Hepatocyte (in vitro differentiated cells): Measurements from ENCODE around the gene CHST15. TPM values are rescaled to one million over a fixed set of nuclear protein-coding genes. Genes with fewer than 3 reads are reported as not detected.

ENCODE experiments used
- DNase-seq: peaks from one replicate; pipeline ENCODE4 v3.0.0-alpha.2; 2016; ENCODE audit warnings: low spot score
- H2AFZ ChIP-seq: fragments of 200-600 bp; sonication (generic); 2 replicates; pipeline ENCODE4 v1.6.0; 2016; ENCODE audit warnings: antibody characterized with exemption, mild to moderate bottlenecking
- H3K27ac ChIP-seq: fragments of 200-600 bp; sonication (generic); 2 replicates; pipeline ENCODE4 v1.5.1; 2016; ENCODE audit warnings: mild to moderate bottlenecking
- H3K27me3 ChIP-seq: fragments of 200-600 bp; sonication (generic); 2 replicates; pipeline ENCODE4 v1.6.1; 2016
- H3K36me3 ChIP-seq: fragments of 200-600 bp; sonication (generic); replicated peaks from 2 replicates; pipeline ENCODE4 v1.5.1; 2016; ENCODE audit warnings: low read depth; ENCODE audit not compliant: insufficient read depth
- H3K4me1 ChIP-seq: fragments of 200-600 bp; sonication (generic); 2 replicates; pipeline ENCODE4 v1.5.1; 2016; ENCODE audit warnings: mild to moderate bottlenecking, moderate library complexity; ENCODE audit not compliant: insufficient read depth
- H3K4me2 ChIP-seq: fragments of 200-600 bp; sonication (generic); 2 replicates; pipeline ENCODE4 v1.6.0; 2016
- H3K4me3 ChIP-seq: fragments of 200-600 bp; sonication (generic); 2 replicates; pipeline ENCODE4 v1.5.1; 2016; ENCODE audit warnings: mild to moderate bottlenecking
- H3K79me2 ChIP-seq: fragments of 200-600 bp; sonication (generic); 2 replicates; pipeline ENCODE4 v1.6.0; 2017; ENCODE audit warnings: mild to moderate bottlenecking
- H3K9me2 ChIP-seq: fragments of 200-600 bp; sonication (generic); replicated peaks from 2 replicates; pipeline ENCODE4 v1.6.0; 2017; ENCODE audit warnings: mild to moderate bottlenecking; ENCODE audit not compliant: insufficient read depth
- H3K9me3 ChIP-seq: fragments of 200-600 bp; sonication (generic); 2 replicates; pipeline ENCODE4 v1.5.1; 2016; ENCODE audit warnings: low read depth, mild to moderate bottlenecking
- H4K20me1 ChIP-seq: fragments of 200-600 bp; sonication (generic); 2 replicates; pipeline ENCODE4 v1.6.0; 2016; ENCODE audit warnings: mild to moderate bottlenecking; ENCODE audit not compliant: insufficient read depth, poor library complexity, severe bottlenecking
- CTCF ChIP-seq: fragments of 200-600 bp; sonication (generic); IDR thresholded peaks from 2 replicates; pipeline ENCODE4 v1.5.1; 2016; ENCODE audit warnings: antibody characterized with exemption, mild to moderate bottlenecking; ENCODE audit not compliant: poor library complexity
- EZH2 ChIP-seq: fragments of 200-600 bp; sonication (generic); IDR thresholded peaks from 2 replicates; pipeline ENCODE4 v1.6.1; 2016; ENCODE audit warnings: antibody characterized with exemption, mild to moderate bottlenecking, borderline replicate concordance
- EZH2phosphoT487 ChIP-seq: fragments of 200-600 bp; sonication (generic); IDR thresholded peaks from one replicate; pipeline ENCODE4 v1.6.1; 2018; ENCODE audit warnings: antibody characterized with exemption, mild to moderate bottlenecking, low read depth, moderate library complexity; ENCODE audit not compliant: unreplicated experiment, severe bottlenecking
- WGBS: methylation state at CpG from one replicate; pipeline ENCODE4 v1.1.6; 2016; ENCODE audit warnings: low lambda C conversion rate; ENCODE audit errors: missing lambda C conversion rate; 5-methylcytosine and 5-hydroxymethylcytosine counted together
- polyA plus RNA-seq: library from polyadenylated mRNA; unstranded; fragments of >200 nt; fragmentation: Nextera tagmentation; extraction: Ambion mirVana; gene quantifications from 2 replicates; pipeline ENCODE4 v1.2.1, GENCODE V29; 2016
- total RNA-seq: library from RNA; depleted of rRNA; stranded (reverse); fragments of >200 nt; gene quantifications from 2 replicates; pipeline ENCODE4 v1.2.3, GENCODE V29; 2014

CHST15 gene
- total and polyA plus RNA-seq, 2 experiments from 2014 or later = 3.9 to 4.5 TPM

DNA sequence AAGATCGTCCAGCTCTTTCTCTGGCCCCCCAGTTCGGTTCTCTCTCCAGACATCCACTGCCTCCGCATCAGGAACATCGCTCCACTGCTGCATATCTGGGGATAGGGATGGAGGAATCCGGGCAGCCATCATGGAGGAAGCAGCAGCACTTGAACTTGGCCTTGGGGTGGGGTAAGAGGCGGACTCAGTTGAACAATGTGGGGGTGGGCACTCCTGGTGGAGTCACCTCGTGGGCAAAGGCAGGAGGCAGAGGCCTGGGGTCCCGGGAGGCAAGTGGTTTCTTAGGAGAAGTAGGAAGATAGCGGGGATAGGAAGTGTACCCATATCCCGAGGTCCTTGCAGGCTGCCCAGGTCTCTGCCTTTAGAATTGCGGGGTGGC is 98.3 kb downstream of the CHST15 start:
- H3K27me3 ChIP-seq = no peaks in the 10 kb centered on the region
- H4K20me1 ChIP-seq = no peaks in the 10 kb centered on the region
- TF ChIP-seq CTCF = no peak
- TF ChIP-seq EZH2phosphoT487 = no peak
- no peak for TF ChIP-seq EZH2
- no peaks in the 10 kb centered on the region for H3K36me3 ChIP-seq
- DNase-seq = no peak
- WGBS = 14% methylated on average over 11 of the region's 11 CpGs
- H2AFZ ChIP-seq = peak overlapping the region; percentile 8
- no peaks in the 10 kb centered on the region for H3K9me2 ChIP-seq
- H3K9me3 ChIP-seq = no peaks in the 10 kb centered on the region
- H3K4me3 ChIP-seq = no peak overlapping the region
- H3K4me2 ChIP-seq = peak overlapping the region; percentile 77
- peaks cover 12% of the 10 kb centered on the region for H3K4me1 ChIP-seq
- H3K27ac ChIP-seq = peak overlapping the region; percentile 11
- no peaks in the 10 kb centered on the region for H3K79me2 ChIP-seq

DNA sequence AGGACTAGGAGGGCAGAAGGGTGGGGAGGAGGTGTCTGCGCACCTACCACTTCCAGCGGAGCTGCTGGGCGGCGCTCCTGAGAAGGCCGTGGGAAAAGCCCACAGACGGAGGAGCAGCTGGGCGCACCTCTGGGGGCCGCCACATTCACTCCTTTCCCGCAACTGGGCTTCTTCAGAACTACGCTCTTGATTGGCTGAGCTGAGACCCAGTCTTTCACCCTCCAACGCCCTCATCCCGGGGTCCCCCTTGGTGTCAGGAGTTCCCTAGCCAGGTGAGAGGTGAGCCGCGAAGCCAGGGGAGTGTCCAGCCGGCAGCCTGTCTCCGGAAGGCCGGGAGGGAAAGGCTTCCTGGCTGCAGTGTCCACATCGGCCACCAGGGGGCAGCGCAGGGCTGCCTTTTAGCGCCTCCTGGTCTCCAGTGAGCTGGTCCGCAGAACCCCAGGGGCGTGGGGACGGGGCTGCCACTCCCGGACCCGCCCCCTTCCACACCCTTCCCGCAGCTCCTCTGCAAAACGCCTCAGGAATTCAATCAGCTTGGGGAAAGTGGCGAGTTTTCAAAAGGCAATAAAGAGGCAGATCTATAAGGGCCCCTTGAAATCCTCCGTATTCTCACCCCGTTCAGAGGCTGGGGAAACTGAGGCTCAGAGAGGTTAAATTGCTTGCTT is 98.8 kb downstream of the CHST15 start:
- Histone ChIP-seq H3K4me3 (no peak overlapping the region), H4K20me1 (no peaks in the 10 kb centered on the region), H3K9me2 (no peaks in the 10 kb centered on the region), H3K36me3 (no peaks in the 10 kb centered on the region), H3K79me2 (no peaks in the 10 kb centered on the region), H3K4me1 (peaks cover 12% of the 10 kb centered on the region), H3K4me2 (peak overlapping the region; percentile 77), H3K9me3 (no peaks in the 10 kb centered on the region), H2AFZ (peak overlapping the region; percentile 42), H3K27ac (peak overlapping the region; percentile 11), H3K27me3 (no peaks in the 10 kb centered on the region)
- TF ChIP-seq EZH2 (no peak), EZH2phosphoT487 (no peak), CTCF (peak; percentile 99)
- peak; percentile 92 for DNase-seq
- WGBS = 11% methylated on average over 30 of the region's 30 CpGs

DNA sequence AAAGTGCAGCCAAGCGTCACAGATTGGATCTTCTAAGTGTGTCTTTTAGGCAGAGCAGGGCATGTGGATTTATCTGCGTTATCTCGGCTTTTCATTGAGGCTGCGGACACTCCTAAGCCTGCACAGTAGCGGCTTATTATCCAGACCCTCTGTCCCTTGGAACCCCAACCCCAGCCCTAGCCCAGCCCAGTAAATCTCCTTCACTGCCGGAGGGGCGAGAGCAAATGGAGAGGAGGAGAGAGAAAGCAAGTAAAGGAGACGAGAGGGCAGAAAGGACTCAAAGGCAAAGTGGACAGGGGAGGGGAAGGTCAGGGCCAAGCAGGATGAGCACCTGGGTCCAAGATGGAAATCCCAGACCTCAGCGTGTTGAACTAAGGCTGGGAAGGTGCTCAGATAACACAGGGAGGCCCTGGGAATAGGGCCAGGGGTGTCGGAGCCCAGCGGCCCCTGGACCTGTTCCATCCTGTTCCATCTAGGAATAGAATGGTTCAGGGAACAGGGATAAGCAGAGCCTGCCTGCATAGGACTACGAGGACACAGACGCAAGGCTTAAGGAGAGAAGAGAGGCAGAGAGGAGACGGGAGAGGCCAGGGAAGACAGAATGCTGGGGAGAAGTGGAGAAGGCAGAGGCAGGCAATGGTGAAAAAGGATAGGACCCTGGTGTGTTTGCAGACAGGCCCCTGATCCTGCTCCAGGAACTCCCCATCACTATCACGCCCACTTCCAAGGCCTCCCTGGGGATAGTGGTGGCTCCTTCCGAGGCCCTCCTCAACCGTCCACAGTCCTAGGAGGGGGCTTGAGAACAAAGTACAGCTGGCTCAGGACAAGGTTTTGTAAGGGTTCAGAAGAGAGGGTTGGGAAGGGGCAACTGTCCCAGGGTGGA is 99.6 kb downstream of the CHST15 start:
- peaks cover 12% of the 10 kb centered on the region for H3K4me1 ChIP-seq
- no peak overlapping the region for H3K27ac ChIP-seq
- no peaks in the 10 kb centered on the region for H3K79me2 ChIP-seq
- peak overlapping the region; percentile 77 for H3K4me2 ChIP-seq
- no peak overlapping the region for H3K4me3 ChIP-seq
- no peak overlapping the region for H2AFZ ChIP-seq
- WGBS = 87% methylated on average over 17 of the region's 17 CpGs
- H3K9me2 ChIP-seq = no peaks in the 10 kb centered on the region
- H3K36me3 ChIP-seq = no peaks in the 10 kb centered on the region
- H3K27me3 ChIP-seq = no peaks in the 10 kb centered on the region
- H4K20me1 ChIP-seq = no peaks in the 10 kb centered on the region
- TF ChIP-seq CTCF = no peak
- TF ChIP-seq EZH2phosphoT487 = no peak
- no peak for TF ChIP-seq EZH2
- DNase-seq = no peak
- no peaks in the 10 kb centered on the region for H3K9me3 ChIP-seq
